Progenitor cell of endocrine pancreas (in vitro differentiated cells): ENCODE data around the gene RAB5B. TPM values are rescaled to one million over a fixed set of nuclear protein-coding genes. Genes with fewer than 3 reads are reported as not detected.
"Not testable (repeated sequence)": the region's sequence is repeated elsewhere in the genome, so short reads cannot be mapped to it uniquely, and the experiment has no call there.

ENCODE experiments used
- DNase-seq: peaks from one replicate; pipeline ENCODE4 v3.0.0; 2021; ENCODE audit warnings: low spot score; ENCODE audit not compliant: unreplicated experiment
- H3K27ac Mint-ChIP-seq: 2 replicates; pipeline ENCODE4 v1.8.0; 2021; ENCODE audit warnings: mild to moderate bottlenecking, moderate library complexity, mixed read lengths
- H3K27me3 Mint-ChIP-seq: 2 replicates; pipeline ENCODE4 v1.8.0; 2021; ENCODE audit warnings: mixed read lengths
- H3K36me3 Mint-ChIP-seq: 2 replicates; pipeline ENCODE4 v1.8.0; 2022; ENCODE audit warnings: mixed read lengths; ENCODE audit not compliant: insufficient read depth
- H3K4me1 Mint-ChIP-seq: 2 replicates; pipeline ENCODE4 v1.8.0; 2021; ENCODE audit warnings: low read depth, mixed read lengths
- H3K4me3 Mint-ChIP-seq: 2 replicates; pipeline ENCODE4 v1.8.0; 2021; ENCODE audit warnings: low read depth, mild to moderate bottlenecking, moderate library complexity, mixed read lengths
- H3K9me3 Mint-ChIP-seq: 2 replicates; pipeline ENCODE4 v1.8.0; 2021; ENCODE audit warnings: low read depth, mixed read lengths
- total RNA-seq: library from RNA; stranded (reverse); gene quantifications from 2 replicates; pipeline ENCODE4 v1.2.1, GENCODE V29; 2021
- TF ChIP-seq, protein P1 (sequence below): fragments of 200-600 bp; sonication (generic); IDR thresholded peaks from one replicate; pipeline ENCODE4 v1.5.0; 2021; ENCODE audit warnings: antibody characterized with exemption, mild to moderate bottlenecking; ENCODE audit not compliant: unreplicated experiment

Gene RAB5B
- total RNA-seq, 1 donor from 2014 or later = 116 TPM

GRCh38 chr12:55978393-55978792 is 4.5 kb downstream of the RAB5B start:
- H3K27ac Mint-ChIP-seq = no peak overlapping the region
- H3K4me1 Mint-ChIP-seq = peaks cover 3% of the 10 kb centered on the region
- no peaks in the 10 kb centered on the region for H3K27me3 Mint-ChIP-seq
- H3K4me3 Mint-ChIP-seq = no peak overlapping the region
- no peaks in the 10 kb centered on the region for H3K9me3 Mint-ChIP-seq
- DNase-seq = no peak
- TF ChIP-seq, protein P1, sequence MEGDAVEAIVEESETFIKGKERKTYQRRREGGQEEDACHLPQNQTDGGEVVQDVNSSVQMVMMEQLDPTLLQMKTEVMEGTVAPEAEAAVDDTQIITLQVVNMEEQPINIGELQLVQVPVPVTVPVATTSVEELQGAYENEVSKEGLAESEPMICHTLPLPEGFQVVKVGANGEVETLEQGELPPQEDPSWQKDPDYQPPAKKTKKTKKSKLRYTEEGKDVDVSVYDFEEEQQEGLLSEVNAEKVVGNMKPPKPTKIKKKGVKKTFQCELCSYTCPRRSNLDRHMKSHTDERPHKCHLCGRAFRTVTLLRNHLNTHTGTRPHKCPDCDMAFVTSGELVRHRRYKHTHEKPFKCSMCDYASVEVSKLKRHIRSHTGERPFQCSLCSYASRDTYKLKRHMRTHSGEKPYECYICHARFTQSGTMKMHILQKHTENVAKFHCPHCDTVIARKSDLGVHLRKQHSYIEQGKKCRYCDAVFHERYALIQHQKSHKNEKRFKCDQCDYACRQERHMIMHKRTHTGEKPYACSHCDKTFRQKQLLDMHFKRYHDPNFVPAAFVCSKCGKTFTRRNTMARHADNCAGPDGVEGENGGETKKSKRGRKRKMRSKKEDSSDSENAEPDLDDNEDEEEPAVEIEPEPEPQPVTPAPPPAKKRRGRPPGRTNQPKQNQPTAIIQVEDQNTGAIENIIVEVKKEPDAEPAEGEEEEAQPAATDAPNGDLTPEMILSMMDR = no peak
- H3K36me3 Mint-ChIP-seq = peaks cover 20% of the 10 kb centered on the region

- no peak overlapping the region for H3K4me3 Mint-ChIP-seq
- no peaks in the 10 kb centered on the region for H3K27me3 Mint-ChIP-seq
- TF ChIP-seq, protein P1 = no peak
- H3K4me1 Mint-ChIP-seq = peaks cover 3% of the 10 kb centered on the region
- no peak overlapping the region for H3K27ac Mint-ChIP-seq
- no peak for DNase-seq
- H3K9me3 Mint-ChIP-seq = no peaks in the 10 kb centered on the region
- H3K36me3 Mint-ChIP-seq = peaks cover 22% of the 10 kb centered on the region
Measured at GRCh38 chr12:55979069-55979468, 5.2 kb downstream of the RAB5B start.

DNA sequence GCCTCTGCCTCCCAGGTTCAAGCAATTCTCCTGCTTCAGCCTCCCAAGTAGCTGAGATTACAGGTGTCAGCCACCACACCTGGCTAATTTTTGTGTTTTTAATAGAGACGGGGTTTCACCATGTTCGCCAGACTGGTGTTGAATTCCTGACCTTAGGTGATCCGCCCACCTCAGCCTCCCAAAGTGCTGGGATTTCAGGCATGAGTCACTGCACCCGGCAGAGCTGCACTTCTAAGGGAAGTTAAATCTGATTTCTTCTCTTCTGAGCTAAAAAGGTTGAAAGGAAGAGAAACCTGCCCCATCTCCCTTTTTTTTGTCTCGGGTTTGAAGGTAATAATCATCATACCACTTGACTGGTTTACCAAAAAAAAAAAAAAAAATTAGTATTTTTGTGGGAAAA is 8.0 kb downstream of the RAB5B start:
- H3K27me3 Mint-ChIP-seq, H3K9me3 Mint-ChIP-seq, H3K27ac Mint-ChIP-seq, H3K4me1 Mint-ChIP-seq, DNase-seq, H3K4me3 Mint-ChIP-seq: not testable (repeated sequence)
- H3K36me3 Mint-ChIP-seq = peaks cover 21% of the 10 kb centered on the region

GRCh38 chr12:55982319-55982936 is 8.6 kb downstream of the RAB5B start:
- Mint-ChIP-seq H3K27ac (no peak overlapping the region), H3K36me3 (peaks cover 21% of the 10 kb centered on the region), H3K4me1 (no peaks in the 10 kb centered on the region), H3K4me3 (no peak overlapping the region), H3K27me3 (no peaks in the 10 kb centered on the region), H3K9me3 (no peaks in the 10 kb centered on the region)
- TF ChIP-seq, protein P1 = no peak
- no peak for DNase-seq

GRCh38 chr12:55983232-55983842 is 9.5 kb downstream of the RAB5B start:
- Mint-ChIP-seq H3K4me1 (no peaks in the 10 kb centered on the region), H3K4me3 (no peak overlapping the region), H3K27ac (no peak overlapping the region)

More at GRCh38 chr12:55983232-55983842, 9.5 kb downstream of the RAB5B start:
- H3K27me3 Mint-ChIP-seq = no peaks in the 10 kb centered on the region
- peaks cover 17% of the 10 kb centered on the region for H3K36me3 Mint-ChIP-seq
- DNase-seq = no peak
- no peaks in the 10 kb centered on the region for H3K9me3 Mint-ChIP-seq
- TF ChIP-seq, protein P1 = no peak
